H9 (cell line): ENCODE data around the gene FAM162A. TPM values are rescaled to one million over a fixed set of nuclear protein-coding genes. Genes with fewer than 3 reads are reported as not detected.

Experiments
- DNase-seq: peaks from one replicate; pipeline ENCODE4 v3.0.0-alpha.2; 2017
- H2AFZ ChIP-seq: one replicate; pipeline ENCODE4 v1.6.1; 2013; ENCODE audit warnings: mild to moderate bottlenecking, low read length, control low read depth, moderate library complexity
- H2AK5ac ChIP-seq: 2 replicates; pipeline ENCODE4 v1.6.1; 2013; ENCODE audit warnings: low read length, control low read depth, mixed read lengths; ENCODE audit not compliant: insufficient read length
- H2BK120ac ChIP-seq: one replicate; pipeline ENCODE4 v1.6.1; 2013; ENCODE audit warnings: low read depth, mild to moderate bottlenecking, low read length, control low read depth, inconsistent platforms; ENCODE audit not compliant: poor library complexity, severe bottlenecking
- H2BK12ac ChIP-seq: 2 replicates; pipeline ENCODE4 v1.6.1; 2013; ENCODE audit warnings: low read length, control low read depth, mixed read lengths, low read depth; ENCODE audit not compliant: insufficient read length
- H2BK15ac ChIP-seq: 2 replicates; pipeline ENCODE4 v1.6.1; 2013; ENCODE audit warnings: low read depth, low read length, control low read depth
- H2BK20ac ChIP-seq: one replicate; pipeline ENCODE4 v1.6.1; 2013; ENCODE audit warnings: low read depth, mild to moderate bottlenecking, low read length, control low read depth, inconsistent platforms; ENCODE audit not compliant: poor library complexity, severe bottlenecking
- H2BK5ac ChIP-seq: 2 replicates; pipeline ENCODE4 v1.6.1; 2013; ENCODE audit warnings: low read length, control low read depth, mixed read lengths; ENCODE audit not compliant: insufficient read length
- H3K14ac ChIP-seq: 2 replicates; pipeline ENCODE4 v1.6.1; 2013; ENCODE audit warnings: low read length, control low read depth; ENCODE audit not compliant: insufficient read depth
- H3K18ac ChIP-seq: 2 replicates; pipeline ENCODE4 v1.6.1; 2013; ENCODE audit warnings: low read depth, mild to moderate bottlenecking, mixed read lengths, low read length, control low read depth; ENCODE audit not compliant: insufficient read length
- H3K23ac ChIP-seq: 2 replicates; pipeline ENCODE4 v1.6.1; 2013; ENCODE audit warnings: low read length, control low read depth, mixed read lengths, low read depth; ENCODE audit not compliant: insufficient read length
- H3K23me2 ChIP-seq: 2 replicates; pipeline ENCODE4 v1.6.1; 2013; ENCODE audit warnings: low read depth, mild to moderate bottlenecking, mixed read lengths, low read length, control low read depth; ENCODE audit not compliant: insufficient read length, poor library complexity, severe bottlenecking
- H3K27ac ChIP-seq: 2 replicates; pipeline ENCODE4 v1.5.1; 2013; ENCODE audit warnings: low read length, control low read depth, mixed read lengths, low read depth; ENCODE audit not compliant: insufficient read length
- H3K27me3 ChIP-seq: 2 replicates; pipeline ENCODE4 v1.6.1; 2013; ENCODE audit warnings: low read length, control low read depth, inconsistent platforms; ENCODE audit not compliant: insufficient read depth
- H3K4ac ChIP-seq: 2 replicates; pipeline ENCODE4 v1.6.1; 2013; ENCODE audit warnings: low read depth, mild to moderate bottlenecking, control low read depth, inconsistent platforms, low read length, moderate library complexity
- H3K4me1 ChIP-seq: 2 replicates; pipeline ENCODE4 v1.6.1; 2013; ENCODE audit warnings: low read length, control low read depth, inconsistent platforms; ENCODE audit not compliant: insufficient read depth
- H3K4me2 ChIP-seq: 2 replicates; pipeline ENCODE4 v1.6.1; 2013; ENCODE audit warnings: low read length, control low read depth, mixed read lengths; ENCODE audit not compliant: insufficient read length, insufficient read depth
- H3K56ac ChIP-seq: 2 replicates; pipeline ENCODE4 v1.6.1; 2013; ENCODE audit warnings: low read depth, mild to moderate bottlenecking, mixed read lengths, low read length, control low read depth; ENCODE audit not compliant: insufficient read length
- H3K79me1 ChIP-seq: 2 replicates; pipeline ENCODE4 v1.6.1; 2013; ENCODE audit warnings: low read depth, mild to moderate bottlenecking, moderate library complexity, low read length, control low read depth, inconsistent platforms; ENCODE audit not compliant: insufficient read depth, poor library complexity, severe bottlenecking
- H3K79me2 ChIP-seq: 2 replicates; pipeline ENCODE4 v1.6.1; 2013; ENCODE audit warnings: low read length, control low read depth, inconsistent platforms; ENCODE audit not compliant: insufficient read depth
- H3K9ac ChIP-seq: 2 replicates; pipeline ENCODE4 v1.6.1; 2013; ENCODE audit warnings: low read length, control low read depth, mixed read lengths; ENCODE audit not compliant: insufficient read length; ENCODE audit errors: extremely low read depth
- H3K9me3 ChIP-seq: one replicate; pipeline ENCODE4 v1.6.1; 2013; ENCODE audit warnings: low read depth, low read length, inconsistent platforms; ENCODE audit not compliant: control insufficient read depth
- H3T11ph ChIP-seq: one replicate; pipeline ENCODE4 v1.6.1; 2013; ENCODE audit warnings: mild to moderate bottlenecking, low read length, control low read depth, inconsistent platforms
- H4K20me1 ChIP-seq: one replicate; pipeline ENCODE4 v1.6.1; 2013; ENCODE audit not compliant: control insufficient read depth, insufficient read length, insufficient read depth
- H4K5ac ChIP-seq: 2 replicates; pipeline ENCODE4 v1.6.1; 2013; ENCODE audit warnings: low read depth, mild to moderate bottlenecking, mixed read lengths, low read length, control low read depth; ENCODE audit not compliant: insufficient read length
- H4K8ac ChIP-seq: replicated peaks from 2 replicates; pipeline ENCODE4 v1.6.1; 2013; ENCODE audit warnings: low read length, control low read depth, mixed read lengths, low read depth; ENCODE audit not compliant: insufficient read length
- H4K91ac ChIP-seq: 2 replicates; pipeline ENCODE4 v1.6.1; 2013; ENCODE audit warnings: low read depth, mild to moderate bottlenecking, moderate library complexity, mixed read lengths, low read length, control low read depth; ENCODE audit not compliant: insufficient read length
- H3K27ac Mint-ChIP-seq, 3 experiments: 2 replicates in 2 of 3; 3 replicates in 1 of 3; pipeline ENCODE4 v1.8.0; 2020 to 2021; ENCODE audit warnings: mixed read lengths in 3 of 3, mild to moderate bottlenecking in 1 of 3, moderate library complexity in 1 of 3
- H3K27me3 Mint-ChIP-seq: 2 replicates; pipeline ENCODE4 v1.8.0; 2021; ENCODE audit warnings: low read depth, mild to moderate bottlenecking, moderate library complexity, mixed read lengths
- H3K36me3 Mint-ChIP-seq, 3 experiments: 2 replicates in 2 of 3; 3 replicates in 1 of 3; pipeline ENCODE4 v1.8.0; 2020 to 2021; ENCODE audit warnings: low read depth in 3 of 3, mixed read lengths in 3 of 3; ENCODE audit not compliant: insufficient read depth in 1 of 3
- H3K4me1 Mint-ChIP-seq, 2 experiments: 2 replicates each; pipeline ENCODE4 v1.8.0; 2020; ENCODE audit warnings: mixed read lengths in 2 of 2
- H3K4me3 Mint-ChIP-seq, 2 experiments: 2 replicates in 1 of 2; 3 replicates in 1 of 2; pipeline ENCODE4 v1.8.0; 2020 to 2021; ENCODE audit warnings: mild to moderate bottlenecking in 2 of 2, mixed read lengths in 2 of 2, moderate library complexity in 1 of 2
- H3K9me3 Mint-ChIP-seq, 2 experiments: 2 replicates in 1 of 2; 3 replicates in 1 of 2; pipeline ENCODE4 v1.8.0; 2020; ENCODE audit warnings: mild to moderate bottlenecking in 2 of 2, mixed read lengths in 2 of 2, moderate library complexity in 1 of 2
- CTCF ChIP-seq: fragments of 200-600 bp; sonication (generic); conservative IDR thresholded peaks from 3 replicates; pipeline ENCODE4 v1.8.0; 2021; ENCODE audit warnings: antibody characterized with exemption, mild to moderate bottlenecking
- WGBS: extraction: QIAGEN DNeasy Blood & Tissue Kit; methylation state at CpG from one replicate; pipeline ENCODE4 v1.1.7; 2013; ENCODE audit warnings: missing lambda C conversion rate, low lambda C conversion rate, mixed read lengths; ENCODE audit not compliant: insufficient read length; ENCODE audit errors: extremely low coverage; 5-methylcytosine and 5-hydroxymethylcytosine counted together
- total RNA-seq: library from RNA; stranded (reverse); gene quantifications from 2 replicates; pipeline ENCODE4 v1.2.1, GENCODE V29; 2021

The FAM162A gene
- total RNA-seq, 1 experiment from 2014 or later, result 78.5 TPM

DNA sequence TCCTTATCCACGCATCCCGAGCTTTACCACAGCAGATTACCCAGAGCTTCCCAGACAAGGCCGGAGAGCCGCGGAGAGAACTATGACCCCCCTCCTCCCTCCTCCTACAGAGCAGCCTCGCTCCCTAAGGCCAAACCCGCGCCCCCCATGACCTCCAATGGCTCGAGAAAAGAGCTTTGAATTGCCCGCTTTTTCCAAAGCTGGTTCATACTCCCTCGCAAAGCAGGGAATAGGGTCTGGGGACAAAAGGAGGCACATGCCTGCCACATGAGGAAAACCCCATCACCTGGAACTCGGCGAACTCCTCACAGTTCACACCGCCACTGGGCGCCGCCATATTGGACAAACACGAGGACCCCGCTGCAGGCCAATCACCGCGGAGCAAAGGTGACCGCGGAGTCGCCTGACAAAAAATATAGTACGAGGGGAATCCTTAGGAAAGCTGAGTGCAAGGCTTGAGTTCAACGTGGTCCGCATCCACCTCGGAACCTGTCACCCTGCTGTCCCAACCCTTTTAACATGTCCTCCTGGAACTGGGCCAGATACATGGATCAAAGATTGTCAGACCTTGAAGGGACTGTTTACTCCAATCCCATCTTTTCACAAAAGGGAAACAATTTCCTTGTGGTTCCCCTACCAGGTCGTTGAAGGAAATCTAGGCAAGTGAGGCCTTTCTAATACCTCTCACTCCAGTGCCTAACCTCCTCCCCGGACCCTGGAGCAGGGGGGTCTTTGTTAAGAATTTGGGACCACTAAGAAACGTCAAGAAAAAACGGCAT lies 905 bp upstream of the FAM162A start, which contains the start of gene MIX23:
TSS of gene MIX23 (minus strand) at position 344 of the 779 bp plus-strand sequence. CDS start at position 337, 7 bp downstream.
- DNase-seq, result peak; percentile 89
- H2BK5ac ChIP-seq, result no peak within 1 kb of the TSS
- H3K79me1 ChIP-seq, result no peaks in the 10 kb centered on the region
- H2AFZ ChIP-seq, result peak within 1 kb of the TSS; percentile 96
- H2BK120ac ChIP-seq, result no peak within 1 kb of the TSS
- H2BK12ac ChIP-seq, result no peak within 1 kb of the TSS
- peaks cover 2 to 13% (median 13%) of the 10 kb centered on the region in 3 experiments; a peak in 4 of 7 replicates for H3K36me3 Mint-ChIP-seq
- H3K56ac ChIP-seq, result no peak within 1 kb of the TSS
- peaks cover 15% of the 10 kb centered on the region for H3K23me2 ChIP-seq
- no peaks in the 10 kb centered on the region for H3K27me3 Mint-ChIP-seq
- H4K5ac ChIP-seq, result peak within 1 kb of the TSS; percentile 77
- peak within 1 kb of the TSS; percentile 92; the same call in 1 of the 2 replicates for H3K14ac ChIP-seq
- peaks cover 24 to 29% of the 10 kb centered on the region in 2 experiments for H3K4me1 Mint-ChIP-seq
- H3K4me2 ChIP-seq, result peak within 1 kb of the TSS; percentile 62
- no peak within 1 kb of the TSS for H2BK15ac ChIP-seq
- H3K27ac Mint-ChIP-seq, result peak within 1 kb of the TSS; percentile 96 to 99 (median 97)
- no peaks in the 10 kb centered on the region for H3K4me1 ChIP-seq
- H3K23ac ChIP-seq, result no peak within 1 kb of the TSS
- H3K9me3 Mint-ChIP-seq, result no peaks in the 10 kb centered on the region
- peak within 1 kb of the TSS; percentile 14 for H3K27ac ChIP-seq
- H3K9me3 ChIP-seq, result no peaks in the 10 kb centered on the region
- no peaks in the 10 kb centered on the region for H3K27me3 ChIP-seq
- no peak within 1 kb of the TSS for H4K91ac ChIP-seq
- H3K9ac ChIP-seq, result peak within 1 kb of the TSS; percentile 97
- peak within 1 kb of the TSS; percentile 95 for H3K18ac ChIP-seq
- H2BK20ac ChIP-seq, result no peak within 1 kb of the TSS
- H4K20me1 ChIP-seq, result no peaks in the 10 kb centered on the region
- WGBS, result no CpG with 5 or more reads among the region's 31 CpGs
- no peak within 1 kb of the TSS; the same call in 1 of the 2 replicates for H3K4ac ChIP-seq
- H2AK5ac ChIP-seq, result no peak within 1 kb of the TSS
- peaks cover 10% of the 10 kb centered on the region; the same call in 1 of the 2 replicates for H3K79me2 ChIP-seq
- peak within 1 kb of the TSS; percentile 88 to 97 for H3K4me3 Mint-ChIP-seq
- no peak within 1 kb of the TSS for H3T11ph ChIP-seq
- TF ChIP-seq CTCF, result no peak
- H4K8ac ChIP-seq, result peak within 1 kb of the TSS; percentile 41
